Stimulated activated naive B cell treated with anti-CD40 and anti-IgM and Interleukin-4, amounts not matched to agents 10 μg/mL and 1 μg/mL and 100 μg/mL, for 72 hours (primary cell): ENCODE results near the gene PRPH.
A peak's percentile ranks its signal among the peaks of the same experiment; 100 is the strongest.
"Not testable (repeated sequence)": the region's sequence is repeated elsewhere in the genome, so short reads cannot be mapped to it uniquely, and the experiment has no call there.

ENCODE experiments used
- ATAC-seq, 2 donors: fragments of 150-1000 bp; cut with Tn5 transposase; replicated peaks; 2 replicates each; pipeline ENCODE4 v1.10.0; 2021; ENCODE audit warnings: moderate library complexity in 1 of 2
- DNase-seq: peaks from one replicate; pipeline ENCODE4 v3.0.0; 2021
- H3K27ac Mint-ChIP-seq: one replicate; pipeline ENCODE4 v1.8.0; 2022; ENCODE audit warnings: mild to moderate bottlenecking, mixed read lengths
- H3K27me3 Mint-ChIP-seq, 2 donors: one replicate each; pipeline ENCODE4 v1.8.0; 2022; ENCODE audit warnings: mixed read lengths in 2 of 2
- H3K36me3 Mint-ChIP-seq, 2 donors: one replicate each; pipeline ENCODE4 v1.8.0; 2022; ENCODE audit warnings: mixed read lengths in 2 of 2, mild to moderate bottlenecking in 1 of 2
- H3K4me1 Mint-ChIP-seq, 2 donors: one replicate each; pipeline ENCODE4 v1.8.0; 2022; ENCODE audit warnings: mixed read lengths in 2 of 2, mild to moderate bottlenecking in 1 of 2
- H3K4me3 Mint-ChIP-seq, 2 donors: one replicate each; pipeline ENCODE4 v1.8.0; 2022; ENCODE audit warnings: mild to moderate bottlenecking in 2 of 2, mixed read lengths in 2 of 2, moderate library complexity in 1 of 2
- H3K9me3 Mint-ChIP-seq, 2 donors: one replicate each; pipeline ENCODE4 v1.8.0; 2022; ENCODE audit warnings: mixed read lengths in 2 of 2, mild to moderate bottlenecking in 1 of 2

PRPH gene

GRCh38 chr12:49295082-49295936, at the start of gene PRPH:
PRPH (plus strand) TSS chr12:49295147; CDS start chr12:49295201, 54 bp downstream.
- peak within 1 kb of the TSS in 1 of 2 donors; percentile 48 for H3K4me3 Mint-ChIP-seq
- H3K36me3 Mint-ChIP-seq, result peaks cover 0 to 3% of the 10 kb centered on the region in 2 donors
- no peak within 1 kb of the TSS for H3K27ac Mint-ChIP-seq
- DNase-seq (no peak), ATAC-seq (no peak)
- no peaks in the 10 kb centered on the region for H3K9me3 Mint-ChIP-seq
- peaks cover 25 to 27% of the 10 kb centered on the region in 2 donors for H3K4me1 Mint-ChIP-seq
- peaks cover 54 to 85% of the 10 kb centered on the region in 2 donors for H3K27me3 Mint-ChIP-seq

- Mint-ChIP-seq H3K36me3 (no peaks in the 10 kb centered on the region), H3K9me3 (no peaks in the 10 kb centered on the region), H3K27me3 (no peaks in the 10 kb centered on the region), H3K4me1 (no peaks in the 10 kb centered on the region), H3K4me3 (no peak overlapping the region), H3K27ac (no peak overlapping the region)
- ATAC-seq (no peak), DNase-seq (no peak)
These were observed 43.6 kb upstream of the PRPH start for GRCh38 chr12:49251357-49251756.

GRCh38 chr12:49253033-49253623, 41.8 kb upstream of the PRPH start:
- no peak overlapping the region for H3K27ac Mint-ChIP-seq
- peaks cover 0 to 2% of the 10 kb centered on the region in 2 donors for H3K4me1 Mint-ChIP-seq
- no peaks in the 10 kb centered on the region for H3K9me3 Mint-ChIP-seq
- H3K36me3 Mint-ChIP-seq, result no peaks in the 10 kb centered on the region
- H3K4me3 Mint-ChIP-seq, result no peak overlapping the region
- DNase-seq (no peak), ATAC-seq (no peak)
- no peaks in the 10 kb centered on the region for H3K27me3 Mint-ChIP-seq

- H3K36me3 Mint-ChIP-seq, H3K27me3 Mint-ChIP-seq, H3K9me3 Mint-ChIP-seq, H3K27ac Mint-ChIP-seq, ATAC-seq, H3K4me3 Mint-ChIP-seq, H3K4me1 Mint-ChIP-seq, DNase-seq: not testable (repeated sequence)
These were observed 39.5 kb upstream of the PRPH start for GRCh38 chr12:49255456-49255855.

GRCh38 chr12:49255857-49256637, 38.9 kb upstream of the PRPH start:
- H3K27me3 Mint-ChIP-seq, result no peaks in the 10 kb centered on the region
- no peaks in the 10 kb centered on the region for H3K9me3 Mint-ChIP-seq
- H3K36me3 Mint-ChIP-seq, result no peaks in the 10 kb centered on the region
- no peak overlapping the region for H3K4me3 Mint-ChIP-seq
- no peak for ATAC-seq
- peaks cover 0 to 2% of the 10 kb centered on the region in 2 donors for H3K4me1 Mint-ChIP-seq
- H3K27ac Mint-ChIP-seq, result no peak overlapping the region
- DNase-seq, result no peak

GRCh38 chr12:49257508-49258184, 37.3 kb upstream of the PRPH start:
- peak overlapping the region; percentile 9 for H3K27ac Mint-ChIP-seq
- H3K9me3 Mint-ChIP-seq, H3K4me1 Mint-ChIP-seq, H3K4me3 Mint-ChIP-seq, DNase-seq, H3K27me3 Mint-ChIP-seq, H3K36me3 Mint-ChIP-seq, ATAC-seq: not testable (repeated sequence)

- no peak overlapping the region for H3K27ac Mint-ChIP-seq
- no peaks in the 10 kb centered on the region for H3K27me3 Mint-ChIP-seq
- DNase-seq, result no peak
- no peak for ATAC-seq
- peaks cover 0 to 3% of the 10 kb centered on the region in 2 donors for H3K36me3 Mint-ChIP-seq
- H3K4me1 Mint-ChIP-seq, result peaks cover 9 to 13% of the 10 kb centered on the region in 2 donors
- H3K9me3 Mint-ChIP-seq, result peaks cover 0 to 4% of the 10 kb centered on the region in 2 donors
- no peak overlapping the region for H3K4me3 Mint-ChIP-seq
These were observed 35.5 kb upstream of the PRPH start for GRCh38 chr12:49259452-49259851.

GRCh38 chr12:49260166-49260565, 34.8 kb upstream of the PRPH start:
- ATAC-seq (no peak), DNase-seq (no peak)
- H3K9me3 Mint-ChIP-seq, result peaks cover 0 to 4% of the 10 kb centered on the region in 2 donors
- no peak overlapping the region for H3K27ac Mint-ChIP-seq
- H3K27me3 Mint-ChIP-seq, result no peaks in the 10 kb centered on the region
- peaks cover 9 to 15% of the 10 kb centered on the region in 2 donors for H3K4me1 Mint-ChIP-seq
- H3K4me3 Mint-ChIP-seq, result no peak overlapping the region
- H3K36me3 Mint-ChIP-seq, result peaks cover 0 to 3% of the 10 kb centered on the region in 2 donors

- Mint-ChIP-seq H3K4me3 (no peak overlapping the region), H3K9me3 (peaks cover 0 to 4% of the 10 kb centered on the region in 2 donors), H3K4me1 (peaks cover 9 to 20% of the 10 kb centered on the region in 2 donors), H3K27me3 (no peaks in the 10 kb centered on the region), H3K27ac (no peak overlapping the region), H3K36me3 (peaks cover 0 to 7% of the 10 kb centered on the region in 2 donors)
- no peak for ATAC-seq
- DNase-seq, result no peak
These were observed 34.2 kb upstream of the PRPH start for GRCh38 chr12:49260571-49261363.

- Mint-ChIP-seq H3K4me3 (no peak overlapping the region), H3K4me1 (peaks cover 9 to 26% of the 10 kb centered on the region in 2 donors), H3K27me3 (no peaks in the 10 kb centered on the region), H3K27ac (no peak overlapping the region), H3K36me3 (peaks cover 0 to 7% of the 10 kb centered on the region in 2 donors), H3K9me3 (peaks cover 0 to 4% of the 10 kb centered on the region in 2 donors)
- ATAC-seq, result no peak
- DNase-seq, result no peak
These were observed 33.2 kb upstream of the PRPH start for GRCh38 chr12:49261721-49262120.

- Mint-ChIP-seq H3K36me3 (peaks cover 2 to 17% of the 10 kb centered on the region in 2 donors), H3K9me3 (peaks cover 0 to 4% of the 10 kb centered on the region in 2 donors), H3K27ac (no peak overlapping the region), H3K4me3 (peak overlapping the region; percentile 85 to 91), H3K27me3 (no peaks in the 10 kb centered on the region), H3K4me1 (peaks cover 11 to 41% of the 10 kb centered on the region in 2 donors)
- ATAC-seq (no peak), DNase-seq (no peak)
These were observed 31.6 kb upstream of the PRPH start for GRCh38 chr12:49263400-49263763.

- peaks cover 0 to 4% of the 10 kb centered on the region in 2 donors for H3K9me3 Mint-ChIP-seq
- peak overlapping the region; percentile 97 for H3K27ac Mint-ChIP-seq
- ATAC-seq (peak; percentile 57 to 59), DNase-seq (no peak)
- no peaks in the 10 kb centered on the region for H3K27me3 Mint-ChIP-seq
- peaks cover 8 to 26% of the 10 kb centered on the region in 2 donors for H3K36me3 Mint-ChIP-seq
- peak overlapping the region; percentile 91 to 94 for H3K4me3 Mint-ChIP-seq
- H3K4me1 Mint-ChIP-seq, result peaks cover 13 to 46% of the 10 kb centered on the region in 2 donors
These were observed 30.5 kb upstream of the PRPH start for GRCh38 chr12:49264466-49264872.
